Cardiac fibroblast (primary cell): ENCODE results near the gene SEMA7A.

Experiments used
- DNase-seq, 2 donors: peaks; one replicate each; pipeline versions ENCODE4 v3.0.0 to v3.0.0-alpha.2; 2010; ENCODE audit warnings: low read depth in 2 of 2
- H3K4me3 ChIP-seq, 2 donors: replicated peaks in 1 of 2; 1 replicate in 1 of 2; 2 replicates in 1 of 2; pipeline ENCODE4 v1.5.1; 2011; ENCODE audit warnings: low read depth in 2 of 2, low read length in 2 of 2, mild to moderate bottlenecking in 2 of 2, moderate library complexity in 1 of 2
- TF ChIP-seq, protein P1 (sequence below): IDR thresholded peaks from one replicate; pipeline ENCODE4 v1.5.1; 2011; ENCODE audit warnings: low read depth, mild to moderate bottlenecking, low read length, inconsistent platforms

Gene SEMA7A

DNA sequence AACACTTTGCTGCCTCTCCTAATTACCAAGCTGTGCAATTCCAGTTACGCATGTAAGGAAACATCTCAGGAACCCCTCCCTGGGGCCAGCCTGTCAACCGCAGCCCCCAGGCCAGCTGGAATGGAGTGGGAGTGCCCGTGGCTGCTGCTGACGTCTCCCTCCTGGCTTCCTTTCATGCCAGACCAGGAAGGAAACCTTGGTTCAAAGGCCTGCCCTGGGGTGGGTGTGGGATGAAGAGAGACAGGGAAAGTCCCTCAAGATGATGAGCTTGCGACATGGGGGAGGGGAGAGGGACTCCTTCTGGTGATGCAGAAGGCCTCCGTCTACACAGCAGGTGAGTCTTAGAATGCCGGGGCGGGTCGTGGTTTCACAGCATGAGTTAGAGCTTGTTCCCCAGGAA lies 54.9 kb downstream of the SEMA7A start:
- DNase-seq, result peak; percentile 53 to 67
- no peak overlapping the region for H3K4me3 ChIP-seq
- TF ChIP-seq, protein P1, sequence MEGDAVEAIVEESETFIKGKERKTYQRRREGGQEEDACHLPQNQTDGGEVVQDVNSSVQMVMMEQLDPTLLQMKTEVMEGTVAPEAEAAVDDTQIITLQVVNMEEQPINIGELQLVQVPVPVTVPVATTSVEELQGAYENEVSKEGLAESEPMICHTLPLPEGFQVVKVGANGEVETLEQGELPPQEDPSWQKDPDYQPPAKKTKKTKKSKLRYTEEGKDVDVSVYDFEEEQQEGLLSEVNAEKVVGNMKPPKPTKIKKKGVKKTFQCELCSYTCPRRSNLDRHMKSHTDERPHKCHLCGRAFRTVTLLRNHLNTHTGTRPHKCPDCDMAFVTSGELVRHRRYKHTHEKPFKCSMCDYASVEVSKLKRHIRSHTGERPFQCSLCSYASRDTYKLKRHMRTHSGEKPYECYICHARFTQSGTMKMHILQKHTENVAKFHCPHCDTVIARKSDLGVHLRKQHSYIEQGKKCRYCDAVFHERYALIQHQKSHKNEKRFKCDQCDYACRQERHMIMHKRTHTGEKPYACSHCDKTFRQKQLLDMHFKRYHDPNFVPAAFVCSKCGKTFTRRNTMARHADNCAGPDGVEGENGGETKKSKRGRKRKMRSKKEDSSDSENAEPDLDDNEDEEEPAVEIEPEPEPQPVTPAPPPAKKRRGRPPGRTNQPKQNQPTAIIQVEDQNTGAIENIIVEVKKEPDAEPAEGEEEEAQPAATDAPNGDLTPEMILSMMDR, result no peak

DNA sequence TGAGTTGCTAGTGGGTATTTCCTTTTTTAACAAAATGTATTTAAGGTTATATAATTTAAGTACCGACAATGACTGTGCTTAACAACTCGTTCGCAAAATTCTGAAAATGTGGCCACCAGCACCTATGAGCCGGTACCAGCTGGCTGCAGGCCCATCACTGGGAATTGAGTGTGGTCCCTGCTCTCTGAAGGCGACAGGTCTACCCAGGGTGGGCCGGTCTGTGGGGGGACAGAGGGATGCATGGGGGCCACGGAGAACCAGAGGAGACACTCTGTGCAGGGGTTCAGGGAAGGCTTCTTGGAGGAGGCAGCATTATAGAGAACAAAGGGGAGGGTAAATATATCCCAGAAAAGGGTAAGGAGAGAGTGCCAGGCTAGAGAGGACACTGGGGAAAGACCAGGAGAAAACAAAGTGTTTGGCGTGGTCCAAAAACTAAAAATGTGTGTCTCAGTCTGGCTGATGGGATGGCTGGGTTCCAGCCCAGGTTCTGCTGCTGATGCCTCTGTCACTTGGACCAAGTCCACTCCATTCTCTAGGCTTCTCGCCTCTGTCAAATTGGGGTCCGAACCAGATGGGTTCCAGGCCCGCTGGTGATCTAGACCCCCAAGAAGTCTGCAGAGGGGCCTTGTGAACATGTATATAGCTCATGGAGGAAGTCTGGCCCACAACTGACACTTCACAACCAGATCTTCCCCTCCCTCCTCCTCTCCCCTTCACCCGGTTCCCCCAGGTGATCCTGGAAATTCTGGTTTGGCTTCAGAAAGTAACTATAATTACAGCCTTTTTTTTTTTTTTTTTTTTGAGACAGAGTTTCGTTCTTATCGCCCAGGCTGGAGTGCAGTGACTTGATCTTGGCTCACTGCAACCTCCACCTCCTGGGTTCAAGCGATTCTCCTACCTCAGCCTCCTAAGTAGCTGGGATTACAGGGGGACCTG lies 55.7 kb downstream of the SEMA7A start:
- no peak for DNase-seq
- H3K4me3 ChIP-seq, result no peak overlapping the region
- TF ChIP-seq, protein P1, result no peak

DNA sequence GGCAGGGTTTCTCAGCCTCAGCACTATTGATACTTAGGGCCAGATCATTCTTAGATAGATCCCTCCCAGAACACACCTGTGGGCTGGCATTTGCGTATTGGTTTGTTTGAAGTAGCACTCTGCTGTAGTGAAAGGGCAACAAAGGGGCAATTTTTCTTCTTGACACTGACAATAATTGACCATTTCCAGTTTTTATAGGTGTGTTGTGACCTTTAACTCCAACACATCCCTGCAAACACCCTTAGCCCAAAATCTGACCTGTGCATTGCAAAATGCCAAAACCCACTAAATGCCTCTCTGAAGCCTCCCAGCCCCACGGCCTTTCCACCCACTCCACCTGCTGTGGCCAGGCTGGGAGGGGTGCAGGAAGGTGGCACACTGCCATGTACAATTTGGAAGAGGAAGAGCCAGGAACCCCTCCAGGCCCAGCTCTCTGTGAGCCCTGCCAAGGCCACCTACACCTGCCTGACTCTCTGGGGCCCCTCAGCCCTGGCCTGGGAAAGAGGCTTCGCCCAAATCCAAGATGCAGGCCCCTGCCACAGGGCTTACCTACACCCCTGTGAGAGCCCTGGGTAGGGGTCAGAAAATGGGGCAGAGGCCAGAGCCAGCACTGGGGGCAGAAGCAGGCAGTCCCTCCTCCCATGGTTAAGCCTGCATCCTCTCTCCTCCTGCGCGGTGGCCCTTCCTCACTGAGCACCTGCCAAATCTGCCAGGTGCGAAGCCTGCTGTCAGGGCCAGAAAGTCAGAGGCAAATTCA lies 56.8 kb downstream of the SEMA7A start:
- H3K4me3 ChIP-seq, result no peak overlapping the region
- no peak for DNase-seq
- TF ChIP-seq, protein P1, result no peak

DNA sequence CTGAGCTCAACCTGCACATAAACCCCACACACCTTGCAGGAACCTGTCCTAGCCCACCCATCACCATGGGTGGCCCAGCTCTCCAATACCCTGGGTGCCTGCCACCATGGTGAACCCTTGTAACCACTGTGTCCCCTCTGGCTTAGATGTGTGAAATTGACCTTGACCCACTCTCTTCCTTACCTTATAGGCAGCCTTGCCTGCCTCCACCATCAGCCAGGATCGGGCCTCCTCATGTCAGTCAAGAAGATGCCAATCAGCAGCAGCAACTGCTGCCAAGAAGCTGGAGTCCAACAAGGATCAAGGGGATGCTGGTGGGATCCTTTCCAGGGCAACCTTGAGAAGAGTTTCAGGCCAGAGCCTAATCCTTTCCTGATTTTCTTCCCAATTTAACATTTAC lies 57.5 kb downstream of the SEMA7A start:
- no peak overlapping the region for H3K4me3 ChIP-seq
- DNase-seq, result no peak
- TF ChIP-seq, protein P1, result no peak

DNA sequence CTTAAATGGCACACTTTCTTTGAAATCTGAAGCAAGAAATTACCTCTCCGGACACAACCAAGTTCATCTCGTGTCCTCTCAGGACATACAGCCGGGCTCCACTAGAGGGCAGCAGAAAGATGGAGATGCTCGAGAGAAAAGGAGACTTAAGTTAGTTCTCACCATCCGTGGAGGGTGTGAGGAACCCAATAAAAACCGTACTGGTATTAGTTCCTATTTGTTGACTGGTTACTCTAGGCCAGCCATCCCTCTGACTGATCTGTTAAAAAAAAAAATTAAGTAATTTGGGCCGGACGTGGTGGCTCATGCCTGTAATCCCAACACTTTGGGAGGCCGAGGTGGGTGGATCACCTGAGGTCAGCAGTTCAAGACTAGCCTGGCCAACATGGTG lies 58.5 kb downstream of the SEMA7A start:
- TF ChIP-seq, protein P1, result peak; percentile 91
- peak; percentile 89 for DNase-seq
- H3K4me3 ChIP-seq, result no peak overlapping the region

DNA sequence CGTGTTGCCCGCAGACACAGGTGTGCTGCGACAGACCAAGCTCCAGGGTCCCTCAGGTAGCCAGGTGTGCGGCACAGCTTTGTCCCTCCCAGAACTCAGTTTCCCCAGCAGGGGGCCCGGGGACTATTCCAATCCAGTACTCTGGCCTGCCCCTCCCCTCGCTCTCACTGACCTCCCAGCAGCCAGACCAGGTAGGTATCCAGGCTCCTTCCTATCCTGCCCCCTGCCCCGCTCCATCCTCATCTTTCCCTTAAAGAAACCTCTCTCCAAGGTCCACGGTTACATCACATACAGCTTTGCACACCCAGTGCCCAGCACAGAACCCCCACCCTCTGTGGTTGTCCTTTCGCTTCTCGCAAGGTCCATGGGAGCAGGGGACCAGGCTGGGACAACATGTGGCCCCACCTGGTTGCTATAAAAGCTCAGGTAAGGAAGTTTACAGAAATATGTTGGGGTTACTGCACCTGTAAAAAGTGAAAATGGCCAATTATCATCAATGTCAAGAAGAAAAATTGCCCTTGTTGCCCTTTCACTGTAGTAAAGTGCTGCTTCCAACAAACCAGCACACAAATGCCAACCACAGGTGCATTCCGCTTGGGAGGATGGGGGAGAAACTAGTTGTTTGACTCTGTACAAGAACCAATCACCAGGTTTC lies 59.0 kb downstream of the SEMA7A start:
- DNase-seq, result no peak
- H3K4me3 ChIP-seq, result peak overlapping the region; percentile 5 to 63
- TF ChIP-seq, protein P1, result no peak
